ENCODE measurements around the gene FBXO10.
"Not testable (repeated sequence)": the region's sequence is repeated elsewhere in the genome, so short reads cannot be mapped to it uniquely, and the experiment has no call there.

Gene FBXO10

DNA sequence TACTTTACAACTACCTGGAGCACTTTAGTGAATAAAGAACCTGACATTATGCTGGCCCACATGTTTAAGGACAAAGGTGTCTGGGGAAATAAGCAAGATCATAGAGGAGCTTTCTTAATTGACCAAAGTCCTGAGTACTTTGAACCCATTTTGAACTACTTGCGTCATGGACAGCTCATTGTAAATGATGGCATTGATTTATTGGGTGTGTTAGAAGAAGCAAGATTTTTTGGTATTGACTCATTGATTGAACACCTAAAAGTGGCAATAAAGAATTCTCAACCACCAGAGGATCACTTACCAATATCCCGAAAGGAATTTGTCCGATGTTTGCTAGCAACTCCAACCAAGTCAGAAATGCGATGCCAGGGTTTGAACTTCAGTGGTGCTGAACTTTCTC, 98.7 kb downstream of the FBXO10 start:
- not testable (repeated sequence) for DNase-seq (ENCODE audit: low spot score)

DNA sequence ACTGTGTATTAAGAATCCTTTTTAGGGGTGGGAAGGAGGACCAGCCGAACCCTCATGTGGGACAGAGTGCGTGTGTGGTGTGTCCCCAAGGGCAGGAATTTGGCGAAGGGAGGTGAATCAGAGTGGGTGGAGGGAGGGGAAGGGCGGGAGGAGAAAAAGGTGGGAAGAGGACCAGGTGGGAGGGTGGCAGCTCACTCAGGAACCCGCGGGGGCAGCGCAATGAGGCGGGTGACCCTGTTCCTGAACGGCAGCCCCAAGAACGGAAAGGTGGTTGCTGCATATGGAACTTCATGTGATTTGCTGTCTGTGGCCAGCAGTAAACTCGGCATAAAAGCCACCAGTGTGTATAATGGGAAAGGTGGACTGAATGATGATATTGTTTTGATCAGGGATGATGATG, 99.2 kb downstream of the FBXO10 start:
- DNase-seq (ENCODE audit: low spot score) = no peak

DNA sequence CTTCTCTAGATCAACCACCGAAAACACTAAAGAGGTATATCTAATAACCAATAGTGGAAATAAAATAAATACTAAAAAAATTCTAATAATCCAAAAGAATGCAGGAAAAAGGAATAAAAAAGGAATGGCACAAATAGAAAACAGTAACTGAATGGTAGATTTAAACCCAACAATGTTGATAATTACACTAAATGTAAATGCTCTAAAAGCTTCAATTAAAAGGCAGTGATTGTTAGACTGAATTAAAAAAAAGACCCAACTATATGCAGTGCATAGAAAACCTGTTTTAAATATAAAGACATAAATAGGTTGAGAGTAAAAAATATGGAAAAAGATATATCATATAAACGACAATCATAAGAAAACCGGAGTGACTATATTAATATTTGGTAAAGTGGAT, 101.7 kb downstream of the FBXO10 start:
- no peak for DNase-seq (ENCODE audit: low spot score)

DNA sequence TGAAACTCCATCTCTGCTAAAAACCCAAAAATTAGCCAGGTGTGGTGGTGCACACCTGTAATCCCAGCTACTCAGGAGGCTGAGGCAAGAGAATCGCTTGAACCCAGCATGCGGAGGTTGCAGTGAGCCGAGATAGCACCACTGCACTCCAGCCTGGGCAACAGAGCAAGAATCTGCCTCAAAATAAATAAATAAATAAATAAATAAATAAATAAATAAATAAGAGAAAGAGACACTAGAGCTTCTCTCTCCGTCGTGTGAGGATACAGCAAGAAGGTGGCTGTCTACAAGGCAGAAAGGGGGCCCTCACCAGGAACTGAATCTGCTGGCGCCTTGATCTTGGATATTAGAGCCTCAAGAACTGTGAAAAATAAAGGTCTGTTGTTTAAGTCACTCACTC, 102.2 kb downstream of the FBXO10 start:
- DNase-seq (ENCODE audit: low spot score) = not testable (repeated sequence)

DNA sequence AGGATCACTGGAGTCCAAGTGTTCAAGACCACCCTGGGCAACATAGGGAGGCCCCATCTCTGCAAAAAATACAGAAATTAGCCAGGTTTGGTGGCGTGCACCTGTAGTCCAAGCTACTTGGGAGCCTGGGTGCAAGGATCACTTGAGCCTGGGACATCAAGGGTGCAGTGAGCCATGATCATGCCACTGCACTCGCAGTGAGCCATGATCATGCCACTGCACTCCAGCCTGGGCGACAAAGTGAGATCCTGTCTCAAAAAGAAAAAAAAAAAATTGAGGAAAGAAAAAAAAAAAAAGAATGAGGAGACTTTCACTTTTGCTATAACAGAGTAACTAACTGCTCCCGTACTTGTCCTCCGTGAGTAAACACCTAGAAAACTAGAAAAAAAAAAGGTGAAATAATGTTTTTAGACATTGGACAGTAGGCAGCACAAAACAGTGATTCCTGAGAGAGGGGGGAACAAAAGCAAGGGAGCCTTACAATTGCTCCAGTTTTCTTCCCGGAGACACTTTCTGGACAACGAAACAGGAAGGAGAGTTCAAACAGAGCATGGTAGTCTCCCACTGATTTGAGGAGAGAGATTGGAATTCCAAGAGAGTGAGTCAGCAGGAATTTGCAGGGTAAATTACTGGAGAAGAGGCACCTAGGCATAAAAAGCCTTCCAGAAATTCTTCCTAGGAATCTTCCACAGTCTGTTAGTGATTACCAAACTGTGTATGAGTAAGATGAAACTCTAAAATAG, 104.1 kb downstream of the FBXO10 start:
- peak; percentile 85 for DNase-seq (ENCODE audit: low spot score)

DNA sequence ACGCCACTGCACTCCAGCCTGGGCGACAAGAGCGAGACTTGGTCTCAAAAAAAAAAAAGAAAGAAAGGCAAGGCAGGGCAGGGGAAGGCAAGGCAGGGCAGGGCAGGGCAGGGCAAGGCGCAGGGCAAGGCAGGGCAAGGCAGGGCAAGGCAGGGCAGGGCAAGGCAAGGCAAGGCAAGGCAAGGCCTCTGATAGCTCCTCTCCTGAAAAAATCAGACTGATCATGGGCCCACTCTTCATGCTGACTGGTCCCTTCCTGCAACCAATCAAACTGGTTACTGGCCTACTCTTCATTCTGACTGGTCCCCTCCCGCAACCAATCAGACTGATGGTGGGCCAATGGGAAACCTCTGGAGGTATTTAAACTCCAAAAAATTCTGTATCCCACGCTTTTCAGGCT, 107.6 kb downstream of the FBXO10 start:
- DNase-seq (ENCODE audit: low spot score) = no peak

DNA sequence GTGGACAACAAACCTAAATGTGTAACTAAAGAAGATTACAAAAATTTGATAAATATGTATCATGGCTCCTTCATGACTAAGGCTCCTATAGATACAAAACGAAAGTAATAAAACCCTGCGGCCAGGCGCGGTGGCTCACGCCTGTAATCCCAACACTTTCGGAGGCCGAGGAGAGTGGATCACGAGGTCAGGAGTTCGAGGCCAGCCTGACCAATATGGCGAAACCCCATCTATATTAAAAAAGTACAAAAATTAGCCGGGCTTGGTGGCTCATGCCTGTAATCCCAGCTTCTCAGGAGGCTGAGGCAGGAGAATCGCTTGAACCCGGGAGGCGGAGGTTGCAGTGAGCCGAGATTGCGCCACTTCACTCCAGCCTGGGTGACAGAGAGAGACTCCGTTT, 108.7 kb downstream of the FBXO10 start:
- DNase-seq (ENCODE audit: low spot score) = not testable (repeated sequence)

DNA sequence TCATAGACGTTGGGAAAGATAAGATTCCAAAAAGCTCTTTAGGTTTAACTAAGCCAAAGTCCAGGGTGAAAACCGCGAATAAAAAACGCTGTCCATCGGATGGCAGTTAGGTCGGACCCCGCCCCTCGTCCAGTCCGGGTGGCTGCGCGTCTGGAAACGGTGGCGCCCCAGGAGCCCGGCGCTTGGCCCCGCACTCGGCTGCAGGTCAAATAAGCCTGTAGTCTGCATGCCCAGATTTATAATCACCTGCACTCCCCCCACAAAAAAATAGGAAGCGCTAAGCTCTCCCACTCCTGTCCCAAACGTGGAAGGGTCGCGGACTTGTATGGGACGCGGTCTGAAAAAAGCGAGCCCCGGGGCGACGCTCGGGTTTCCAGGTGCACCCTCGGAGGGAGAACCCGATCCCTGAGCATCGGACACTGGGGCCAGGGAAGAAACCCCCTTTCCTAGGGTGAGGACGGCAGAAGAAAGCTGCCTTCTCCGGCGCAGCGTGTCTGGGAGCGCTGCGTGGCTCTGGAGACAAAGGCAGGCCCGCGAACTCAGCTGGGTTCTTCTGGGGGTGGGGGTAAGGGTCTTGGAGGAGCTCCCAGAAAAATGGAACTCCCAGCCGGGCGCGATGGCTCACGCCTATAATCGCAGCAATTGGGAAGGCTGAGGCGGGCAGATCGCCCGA, 110.0 kb downstream of the FBXO10 start:
- peak; percentile 66 for DNase-seq (ENCODE audit: low spot score)

DNA sequence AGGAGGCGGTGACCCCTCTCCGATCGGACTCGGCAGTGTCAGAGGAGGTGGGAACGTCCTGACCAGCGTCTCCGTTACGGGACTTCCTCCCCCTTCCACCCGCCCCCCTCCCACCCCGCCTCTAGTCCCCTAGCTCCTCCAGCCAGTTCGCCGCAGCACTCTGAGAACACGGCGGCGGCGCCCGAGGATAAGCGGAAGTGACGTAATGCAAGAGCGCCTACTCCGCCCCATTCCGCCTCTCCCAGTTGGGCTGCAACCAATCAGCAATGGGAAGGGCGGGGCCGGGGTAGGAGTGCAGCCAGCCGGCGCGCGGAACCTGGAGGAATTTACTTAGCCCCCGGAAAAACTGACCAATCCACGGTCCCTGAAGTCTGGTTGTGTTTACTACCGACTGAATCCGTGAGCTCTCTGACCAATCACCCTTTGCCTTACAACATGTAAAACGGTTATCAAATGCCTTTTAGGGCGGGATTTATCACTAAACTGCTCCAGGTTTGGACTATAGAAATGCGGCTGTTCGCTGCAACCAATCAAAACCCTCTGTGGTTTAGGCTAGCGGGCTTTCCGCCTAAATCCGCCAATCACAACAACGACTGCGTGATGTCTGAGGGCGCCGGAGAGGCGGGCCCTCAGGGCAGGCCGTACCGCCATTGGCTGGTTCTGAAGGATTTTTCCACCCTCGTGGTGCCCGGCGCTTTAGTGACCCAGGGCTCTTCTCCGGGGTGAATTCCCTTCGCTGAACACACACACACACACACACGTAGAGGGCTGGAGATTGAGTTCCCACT, 110.7 kb downstream of the FBXO10 start, which contains the start of gene ZBTB5:
Gene ZBTB5 (minus strand): TSS at position 202 of the 788 bp plus-strand sequence. CDS start 22,899 bp downstream, outside the sequence.
- DNase-seq (ENCODE audit: low spot score) = peak; percentile 99

DNA sequence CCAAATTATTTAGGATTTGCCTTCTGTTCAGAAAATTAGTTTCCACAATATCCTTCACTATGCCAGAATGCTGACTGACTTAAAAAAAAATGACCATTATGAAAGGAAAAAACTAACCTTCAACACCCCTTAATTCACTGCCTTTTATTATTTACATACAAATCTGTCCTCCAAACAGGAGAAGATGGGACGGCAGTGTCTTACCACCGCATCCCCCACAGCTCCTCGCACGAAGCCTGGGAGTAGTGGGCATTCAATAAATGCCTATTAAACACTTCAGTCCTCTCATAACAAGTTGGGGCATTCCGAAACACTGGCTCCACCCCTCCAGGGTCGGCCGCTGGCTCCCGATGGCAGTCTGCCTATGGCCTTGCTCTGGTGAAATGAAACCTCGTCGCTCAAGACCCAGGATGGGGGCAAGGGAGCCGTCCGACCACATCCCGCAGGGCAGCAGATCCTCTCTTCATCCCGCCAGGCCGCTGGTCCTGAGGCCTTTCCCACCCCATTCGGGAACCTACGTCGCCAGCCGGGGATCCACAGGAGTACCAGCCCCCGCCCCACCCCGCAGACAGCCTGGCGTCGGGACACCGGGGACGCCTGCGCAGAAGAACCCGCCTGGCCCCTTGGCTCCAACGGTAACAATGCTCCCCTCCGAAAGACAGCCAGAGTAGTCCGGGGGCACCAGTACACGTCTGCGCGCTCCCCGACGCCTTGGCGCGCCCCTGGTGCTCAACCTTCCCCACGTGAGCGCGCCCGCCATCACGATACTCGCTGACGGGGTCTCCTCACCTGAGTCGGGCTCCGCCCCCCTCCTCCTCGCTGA, 111.5 kb downstream of the FBXO10 start:
- DNase-seq (ENCODE audit: low spot score) = peak; percentile 69

DNA sequence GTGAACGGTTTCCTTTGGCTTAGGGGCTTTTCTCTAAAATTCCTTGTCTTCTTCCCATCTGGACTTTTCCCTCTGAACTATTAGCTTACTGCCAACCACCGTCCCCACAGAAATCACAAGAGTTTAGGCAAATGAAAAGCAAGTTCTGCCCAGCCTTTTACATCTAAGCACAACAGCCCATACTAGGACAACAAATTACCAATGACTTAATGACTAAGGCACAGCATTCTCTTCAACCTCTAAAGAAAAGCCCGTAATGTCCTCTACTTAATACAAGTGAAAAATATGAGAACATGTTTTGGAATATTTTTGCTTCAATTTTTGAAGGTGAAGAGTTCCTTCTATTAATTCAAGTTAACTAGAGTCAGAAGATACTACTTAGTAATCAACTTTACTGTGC, 112.2 kb downstream of the FBXO10 start:
- DNase-seq (ENCODE audit: low spot score) = peak; percentile 3
